Neural cell (in vitro differentiated cells): ENCODE results near the gene RAI2. TPM values are rescaled to one million over a fixed set of nuclear protein-coding genes. Genes with fewer than 3 reads are reported as not detected.

Experiments used
- H2AFZ ChIP-seq: fragments of 200-600, 300-800 bp; sonication (generic), shearing (Covaris generic); 2 replicates; pipeline ENCODE4 v1.6.0; 2014; ENCODE audit warnings: low read depth, mild to moderate bottlenecking, antibody characterized with exemption, low read length, moderate library complexity
- H3F3A ChIP-seq: fragments of 200-600 bp; shearing (Covaris generic); 2 replicates; pipeline ENCODE4 v1.6.1; 2016; ENCODE audit warnings: mild to moderate bottlenecking, moderate library complexity, mixed read lengths, antibody characterized with exemption, low read length; ENCODE audit not compliant: insufficient read depth, poor library complexity, severe bottlenecking
- H3K27ac ChIP-seq: fragments of 200-600, 300-800 bp; sonication (generic), shearing (Covaris generic); 2 replicates; pipeline ENCODE4 v1.5.1; 2014; ENCODE audit warnings: mild to moderate bottlenecking, low read length, moderate library complexity
- H3K27me3 ChIP-seq: fragments of 300-800, 200-600 bp; sonication (generic), shearing (Covaris generic); 2 replicates; pipeline ENCODE4 v1.6.0; 2014; ENCODE audit warnings: mild to moderate bottlenecking, low read depth, low read length, moderate library complexity; ENCODE audit not compliant: insufficient read depth
- H3K36me3 ChIP-seq: fragments of 300-800, 200-600 bp; sonication (generic), shearing (Covaris generic); 2 replicates; pipeline ENCODE4 v1.5.1; 2014; ENCODE audit warnings: mild to moderate bottlenecking, antibody characterized with exemption, low read length, moderate library complexity; ENCODE audit not compliant: insufficient read depth
- H3K4me2 ChIP-seq: fragments of 300-800, 200-600 bp; sonication (generic), shearing (Covaris generic); 2 replicates; pipeline ENCODE4 v1.6.0; 2014; ENCODE audit warnings: mild to moderate bottlenecking, low read length
- H3K4me3 ChIP-seq: fragments of 300-800, 200-600 bp; sonication (generic), shearing (Covaris generic); 2 replicates; pipeline ENCODE4 v1.5.1; 2014; ENCODE audit warnings: mild to moderate bottlenecking, low read length, moderate library complexity
- H3K79me2 ChIP-seq: fragments of 200-600 bp; shearing (Covaris generic); replicated peaks from 2 replicates; pipeline ENCODE4 v1.6.0; 2014; ENCODE audit warnings: mild to moderate bottlenecking, low read length, moderate library complexity; ENCODE audit not compliant: insufficient read depth
- H3K9ac ChIP-seq: fragments of 300-800, 200-600 bp; sonication (generic), shearing (Covaris generic); 2 replicates; pipeline ENCODE4 v1.6.1; 2016; ENCODE audit warnings: mild to moderate bottlenecking, low read length, mixed read lengths
- H3K9me2 ChIP-seq: fragments of 200-600 bp; shearing (Covaris generic); 2 replicates; pipeline ENCODE4 v1.6.1; 2016; ENCODE audit warnings: mild to moderate bottlenecking, low read length, mixed read lengths; ENCODE audit not compliant: insufficient read depth
- H3K9me3 ChIP-seq: fragments of 200-600, 300-800 bp; sonication (generic), shearing (Covaris generic); 2 replicates; pipeline ENCODE4 v1.6.1; 2016; ENCODE audit warnings: mild to moderate bottlenecking, mixed run types, low read length, moderate library complexity, mixed read lengths
- H4K20me1 ChIP-seq: fragments of 200-600 bp; shearing (Covaris generic); 2 replicates; pipeline ENCODE4 v1.6.1; 2016; ENCODE audit warnings: mild to moderate bottlenecking, mixed run types; ENCODE audit not compliant: insufficient read depth
- CTCF ChIP-seq: fragments of 450-650 bp; IDR thresholded peaks from 2 replicates; pipeline ENCODE4 v1.5.1; 2014; ENCODE audit warnings: antibody characterized with exemption, mild to moderate bottlenecking, moderate library complexity; ENCODE audit not compliant: poor library complexity, severe bottlenecking
- EP300 ChIP-seq: fragments of 450-650 bp; conservative IDR thresholded peaks from 2 replicates; pipeline ENCODE4 v1.6.1; 2014; ENCODE audit warnings: antibody characterized with exemption, mild to moderate bottlenecking, moderate library complexity; ENCODE audit not compliant: poor library complexity, severe bottlenecking
- EZH2 ChIP-seq: fragments of 200-600, 300-800 bp; shearing (Covaris generic), sonication (generic); IDR thresholded peaks from 2 replicates; pipeline ENCODE4 v1.6.1; 2014; ENCODE audit warnings: antibody characterized with exemption, low read length, borderline replicate concordance, mild to moderate bottlenecking; ENCODE audit not compliant: insufficient read depth, poor library complexity, severe bottlenecking
- MXI1 ChIP-seq: fragments of 450-650 bp; conservative IDR thresholded peaks from 2 replicates; pipeline ENCODE4 v1.6.1; 2014; ENCODE audit warnings: antibody characterized with exemption, mild to moderate bottlenecking; ENCODE audit not compliant: poor library complexity, severe bottlenecking
- POLR2AphosphoS5 ChIP-seq: IDR thresholded peaks from 2 replicates; pipeline ENCODE4 v1.6.1; 2012
- RAD21 ChIP-seq: fragments of 450-650 bp; conservative IDR thresholded peaks from 2 replicates; pipeline ENCODE4 v1.6.1; 2014; ENCODE audit warnings: antibody characterized with exemption, mild to moderate bottlenecking, moderate library complexity
- REST ChIP-seq: IDR thresholded peaks from 2 replicates; pipeline ENCODE4 v1.6.1; 2012; ENCODE audit warnings: borderline replicate concordance
- SMC3 ChIP-seq: fragments of 450-650 bp; conservative IDR thresholded peaks from 2 replicates; pipeline ENCODE4 v1.6.1; 2014; ENCODE audit warnings: antibody characterized with exemption, mild to moderate bottlenecking, moderate library complexity; ENCODE audit not compliant: poor library complexity
- TAF1 ChIP-seq: IDR thresholded peaks from 2 replicates; pipeline ENCODE4 v1.6.1; 2012; ENCODE audit warnings: low read depth
- polyA plus RNA-seq: library from polyadenylated mRNA; depleted of rRNA; stranded (reverse); fragments of >200 nt; gene quantifications from 2 replicates; pipeline ENCODE4 v1.2.3, GENCODE V29; 2014

The RAI2 gene
- polyA plus RNA-seq, 1 donor from 2014 or later: 4.8 TPM

DNA sequence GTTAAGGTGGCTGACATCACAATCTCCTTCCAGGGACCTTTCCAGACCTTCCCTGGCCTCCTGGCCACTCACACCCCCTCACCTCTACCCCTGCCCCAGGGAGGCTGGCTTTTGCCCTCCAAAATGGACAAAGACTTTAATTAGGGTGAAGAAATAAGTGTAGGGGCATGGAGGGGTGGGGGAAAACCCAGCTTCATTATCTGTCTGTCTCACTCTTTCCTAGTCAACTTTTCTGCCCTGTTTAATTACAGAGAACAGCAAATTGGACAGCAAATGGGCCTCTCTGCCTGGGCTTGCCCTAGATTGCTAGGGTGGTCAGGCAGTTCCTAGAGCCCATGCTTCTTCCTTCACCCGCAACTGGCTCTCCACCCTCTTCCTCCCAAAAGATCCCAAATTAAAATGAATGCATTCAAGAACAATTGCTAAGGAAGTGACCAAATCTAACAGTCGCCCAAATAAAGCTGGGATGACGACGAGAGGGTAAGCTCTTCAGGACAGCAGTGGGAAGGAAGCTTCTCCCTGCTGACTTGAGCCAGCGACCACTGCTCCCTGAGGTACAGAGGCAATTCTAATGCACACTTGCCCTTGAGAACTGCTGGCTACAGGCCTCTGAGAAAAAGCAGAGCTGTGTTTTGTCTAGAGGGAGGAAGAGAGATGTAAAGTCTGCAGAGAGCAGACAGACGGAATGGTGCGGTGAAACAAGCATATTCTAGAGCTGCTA is 12.4 kb downstream of the RAI2 start:
- H3K9me3 ChIP-seq: no peaks in the 10 kb centered on the region
- H3K27ac ChIP-seq: no peak overlapping the region
- H3K9me2 ChIP-seq: no peaks in the 10 kb centered on the region
- H3K27me3 ChIP-seq: no peaks in the 10 kb centered on the region
- no peaks in the 10 kb centered on the region for H3K79me2 ChIP-seq
- H3K4me2 ChIP-seq: no peak overlapping the region
- no peak overlapping the region for H3K9ac ChIP-seq
- no peak overlapping the region for H2AFZ ChIP-seq
- TF ChIP-seq EZH2 (no peak), POLR2AphosphoS5 (no peak)
- H4K20me1 ChIP-seq: no peaks in the 10 kb centered on the region
- no peaks in the 10 kb centered on the region for H3F3A ChIP-seq
- H3K4me3 ChIP-seq: no peak overlapping the region
- no peaks in the 10 kb centered on the region for H3K36me3 ChIP-seq

- TF ChIP-seq POLR2AphosphoS5 (no peak), MXI1 (no peak), EP300 (no peak), RAD21 (no peak), SMC3 (no peak), CTCF (no peak), EZH2 (no peak), REST (no peak), TAF1 (no peak)
- H2AFZ ChIP-seq: no peak overlapping the region
- no peak overlapping the region for H3K4me2 ChIP-seq
- no peaks in the 10 kb centered on the region for H3K9me2 ChIP-seq
- no peaks in the 10 kb centered on the region for H3K36me3 ChIP-seq
- no peaks in the 10 kb centered on the region for H3K79me2 ChIP-seq
- no peak overlapping the region for H3K4me3 ChIP-seq
- no peaks in the 10 kb centered on the region for H3F3A ChIP-seq
- no peak overlapping the region for H3K27ac ChIP-seq
- H3K9me3 ChIP-seq: no peaks in the 10 kb centered on the region
- no peaks in the 10 kb centered on the region for H4K20me1 ChIP-seq
- H3K9ac ChIP-seq: no peak overlapping the region
- H3K27me3 ChIP-seq: no peaks in the 10 kb centered on the region
These were observed 15.1 kb downstream of the RAI2 start for GRCh38 chrX:17846045-17846444.
